Fibroblast of villous mesenchyme (primary cell): ENCODE data around the gene HIP1R. TPM values are rescaled to one million over a fixed set of nuclear protein-coding genes. Genes with fewer than 3 reads are reported as not detected.

Experiments
- DNase-seq: peaks from one replicate; pipeline ENCODE4 v3.0.0-alpha.2; 2010; ENCODE audit warnings: low read depth
- H3K4me3 ChIP-seq: 2 replicates; pipeline ENCODE4 v1.5.1; 2011; ENCODE audit warnings: low read depth, mild to moderate bottlenecking, low read length
- CTCF ChIP-seq: IDR thresholded peaks from 2 replicates; pipeline ENCODE4 v1.5.1; 2012; ENCODE audit warnings: low read depth, mild to moderate bottlenecking, low read length; ENCODE audit not compliant: insufficient read depth
- total RNA-seq: library from RNA; depleted of rRNA; stranded (reverse); fragments of >200 nt; gene quantifications from 2 replicates; pipeline ENCODE4 v1.2.3, GENCODE V29; 2012

The HIP1R gene
- total RNA-seq, 1 donor: 11.2 TPM

DNA sequence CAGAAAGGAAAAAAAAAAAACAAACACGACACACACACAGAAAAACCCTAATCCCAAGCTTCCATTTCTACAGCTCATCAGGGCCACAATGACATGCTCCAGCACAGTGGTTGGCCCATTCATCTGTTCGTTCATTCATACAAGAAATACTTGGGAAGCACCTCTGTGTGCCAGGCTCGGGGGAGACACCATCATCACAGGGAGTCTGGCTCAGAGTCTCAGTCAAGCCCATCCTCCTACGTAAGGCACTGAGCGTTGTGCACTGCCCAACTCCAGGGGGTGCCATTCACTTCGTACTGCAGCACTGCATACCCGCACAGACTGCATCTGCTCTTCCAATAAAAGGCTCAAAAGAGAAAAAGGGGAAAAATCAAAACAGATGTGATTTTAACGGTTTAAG is 45.4 kb downstream of the HIP1R start:
- no peak overlapping the region for H3K4me3 ChIP-seq
- DNase-seq: peak; percentile 64
- TF ChIP-seq CTCF: peak; percentile 58

DNA sequence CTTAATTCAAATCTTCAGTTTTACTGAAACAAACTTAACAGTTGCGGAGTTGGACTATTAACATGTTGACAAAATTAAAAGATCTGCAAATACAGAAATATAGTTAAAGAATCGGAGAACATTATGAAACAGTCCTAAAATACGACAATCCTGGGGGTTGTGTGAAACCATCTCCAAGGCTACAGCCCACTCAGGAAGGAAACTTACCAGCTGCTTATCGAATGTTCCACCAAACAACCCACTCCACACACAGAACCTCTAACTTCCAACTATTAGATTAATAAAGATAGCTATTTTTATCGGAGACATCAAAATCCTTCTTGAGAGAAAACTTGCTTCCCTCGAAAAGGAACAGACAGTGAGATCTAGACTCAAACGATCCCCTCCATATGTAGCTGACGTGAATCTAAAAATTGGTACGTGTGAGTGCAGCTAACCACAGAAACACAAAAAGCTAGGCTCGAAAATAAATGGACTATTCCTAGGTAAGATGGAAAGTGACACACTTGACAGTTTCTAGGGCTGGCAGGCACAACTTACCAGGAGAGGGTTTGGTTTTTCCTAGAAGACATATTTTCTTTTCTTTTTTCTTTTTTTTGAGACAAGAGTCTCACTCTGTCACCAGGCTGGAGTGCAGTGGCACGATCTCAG is 47.8 kb downstream of the HIP1R start:
- DNase-seq: no peak
- no peak overlapping the region for H3K4me3 ChIP-seq
- no peak for TF ChIP-seq CTCF

DNA sequence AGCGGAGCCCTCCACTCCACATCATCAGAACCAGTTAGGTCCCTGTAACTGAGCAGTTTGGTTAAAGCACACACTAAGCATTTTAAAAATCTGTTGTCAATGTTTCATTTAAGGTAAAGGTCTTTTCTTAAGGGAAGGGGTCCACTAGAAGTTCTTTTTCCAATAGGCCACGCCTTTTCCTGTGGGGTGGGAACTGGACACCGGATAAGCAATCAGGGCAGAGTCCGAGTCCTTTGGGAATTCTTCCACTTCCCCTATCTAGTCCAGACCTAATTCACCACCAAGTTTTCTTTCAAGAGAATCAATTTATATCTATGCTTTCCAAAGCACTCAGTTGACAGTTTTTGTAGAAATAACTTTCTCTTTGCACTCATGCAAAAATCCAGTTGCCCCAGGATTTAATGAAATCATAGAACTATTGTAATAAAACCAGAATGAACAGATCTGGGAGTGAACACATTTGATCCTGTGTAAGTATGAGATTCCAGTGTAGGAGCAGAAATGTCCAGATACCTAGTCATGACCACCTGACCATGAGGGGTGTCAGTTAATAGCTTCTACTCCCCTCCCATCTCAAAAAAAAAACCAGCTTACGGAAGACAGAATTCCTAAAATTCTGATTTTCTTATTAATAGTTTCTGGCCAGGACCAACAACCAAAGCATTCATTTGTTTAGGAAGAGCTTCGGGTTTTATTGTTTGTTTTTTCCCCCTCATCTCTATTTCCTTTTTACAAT is 49.0 kb downstream of the HIP1R start:
- H3K4me3 ChIP-seq: no peak overlapping the region
- no peak for DNase-seq
- TF ChIP-seq CTCF: no peak

DNA sequence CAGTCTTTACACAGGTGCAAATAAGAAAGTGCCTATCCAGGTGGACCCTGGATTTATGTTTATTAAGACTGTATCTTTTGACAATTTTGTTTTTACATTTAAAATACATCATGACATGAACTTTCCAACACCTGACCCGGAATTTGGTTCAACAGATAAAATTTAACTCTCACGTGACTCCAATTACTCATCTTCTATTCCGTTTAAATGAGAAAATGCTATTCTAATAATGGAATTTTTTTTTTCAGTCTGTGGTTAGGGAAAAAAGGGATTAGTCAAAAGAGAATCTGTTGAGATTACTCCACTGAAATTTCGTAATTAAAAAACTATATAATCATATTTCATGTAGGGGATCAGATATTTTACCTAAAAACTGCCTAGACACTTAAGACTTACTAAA is 49.6 kb downstream of the HIP1R start:
- DNase-seq: no peak
- no peak for TF ChIP-seq CTCF

DNA sequence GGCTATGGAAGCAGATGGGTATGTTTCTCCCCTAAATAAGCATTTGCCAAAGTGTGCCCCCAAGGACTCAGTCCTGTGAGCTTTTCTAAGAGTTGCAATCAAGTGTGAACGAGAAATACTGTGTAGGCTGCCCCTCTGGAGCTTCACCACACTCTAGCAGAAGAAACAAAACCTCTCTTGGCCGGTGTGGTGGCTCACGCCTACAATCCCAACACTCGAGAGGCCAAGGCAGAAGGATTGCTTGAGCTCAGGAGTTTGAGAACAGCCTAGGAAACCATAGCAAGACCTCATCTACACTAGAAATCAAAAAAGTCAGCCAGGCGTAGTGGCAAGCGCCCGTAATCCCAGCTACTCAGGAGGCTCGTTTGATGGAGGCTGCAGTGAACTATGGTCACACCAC is 50.9 kb downstream of the HIP1R start:
- H3K4me3 ChIP-seq: no peak overlapping the region
- TF ChIP-seq CTCF: no peak
- DNase-seq: no peak

More for the DNA sequence above, 49.6 kb downstream of the HIP1R start:
- H3K4me3 ChIP-seq: no peak overlapping the region

GRCh38 chr12:122886851-122887818 is 51.9 kb downstream of the HIP1R start:
- DNase-seq: peak; percentile 74
- no peak overlapping the region for H3K4me3 ChIP-seq
- no peak for TF ChIP-seq CTCF
